Measurements from ENCODE around the gene SMG6.
"Not testable (repeated sequence)": the region's sequence is repeated elsewhere in the genome, so short reads cannot be mapped to it uniquely, and the experiment has no call there.

DNA sequence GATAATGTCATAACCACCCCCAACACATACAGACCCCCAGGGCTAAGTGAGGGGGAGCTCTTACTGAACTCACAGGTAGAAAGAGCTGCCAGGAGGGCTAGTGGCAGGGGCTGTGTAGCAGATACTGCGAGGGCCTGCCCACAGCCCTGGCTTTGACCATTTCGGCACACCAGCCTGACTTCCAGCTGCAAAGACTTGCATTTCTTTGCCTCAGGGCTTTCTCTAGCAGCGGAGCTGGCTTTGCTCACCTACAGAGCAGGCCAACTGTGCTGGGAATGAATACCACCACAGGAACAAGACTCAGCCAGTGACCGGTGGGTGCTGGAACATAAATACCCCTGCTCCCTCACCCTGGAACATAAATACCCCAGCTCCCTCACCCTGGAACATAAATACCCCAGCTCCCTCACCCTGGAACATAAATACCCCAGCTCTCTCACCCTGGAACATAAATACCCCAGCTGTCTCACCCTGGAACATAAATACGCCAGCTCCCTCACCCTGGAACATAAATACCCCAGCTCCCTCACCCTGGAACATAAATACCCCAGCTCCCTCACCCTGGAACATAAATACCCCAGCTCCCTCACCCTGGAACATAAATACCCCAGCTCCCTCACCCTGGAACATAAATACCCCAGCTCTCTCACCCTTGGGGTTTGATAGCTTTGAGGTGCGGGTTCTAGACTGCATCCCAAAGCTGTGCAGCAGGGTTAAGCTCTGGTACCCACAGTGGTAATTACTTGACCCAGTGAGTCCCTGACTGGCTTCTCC, 290.2 kb downstream of the SMG6 start:
- TF ChIP-seq YY1 (IDR thresholded peaks at IDR 0.05; ENCODE audit: low read depth, low read length); GABPA (IDR thresholded peaks at IDR 0.05; ENCODE audit: borderline replicate concordance, insufficient read depth, low read length); POLR2AphosphoS5 (IDR thresholded peaks at IDR 0.05; ENCODE audit: low read depth, low read length); RAD21 (IDR thresholded peaks at IDR 0.05 in 1 of 2, conservative IDR thresholded peaks at IDR 0.05 in 1 of 2; ENCODE audit: low read depth in 2 of 2, low read length in 2 of 2); FOSL1 (IDR thresholded peaks at IDR 0.05; ENCODE audit: insufficient read depth, low read depth, low read length); ZNF274 (IDR thresholded peaks at IDR 0.05; ENCODE audit: borderline replicate concordance, extremely low read depth, low read length); TBP (IDR thresholded peaks at IDR 0.05; ENCODE audit: low read depth, low read length); EP300 (IDR thresholded peaks at IDR 0.05; ENCODE audit: borderline replicate concordance in 1 of 2, low read depth in 2 of 2, low read length in 2 of 2); EZH2 (IDR thresholded peaks at IDR 0.05; ENCODE audit: low read depth, low read length, severe bottlenecking); KDM1A (IDR thresholded peaks at IDR 0.05; ENCODE audit: borderline replicate concordance, low read length); TAF1 (IDR thresholded peaks at IDR 0.05; ENCODE audit: low read depth, low read length): not testable (repeated sequence)
- TF ChIP-seq, protein P1, sequence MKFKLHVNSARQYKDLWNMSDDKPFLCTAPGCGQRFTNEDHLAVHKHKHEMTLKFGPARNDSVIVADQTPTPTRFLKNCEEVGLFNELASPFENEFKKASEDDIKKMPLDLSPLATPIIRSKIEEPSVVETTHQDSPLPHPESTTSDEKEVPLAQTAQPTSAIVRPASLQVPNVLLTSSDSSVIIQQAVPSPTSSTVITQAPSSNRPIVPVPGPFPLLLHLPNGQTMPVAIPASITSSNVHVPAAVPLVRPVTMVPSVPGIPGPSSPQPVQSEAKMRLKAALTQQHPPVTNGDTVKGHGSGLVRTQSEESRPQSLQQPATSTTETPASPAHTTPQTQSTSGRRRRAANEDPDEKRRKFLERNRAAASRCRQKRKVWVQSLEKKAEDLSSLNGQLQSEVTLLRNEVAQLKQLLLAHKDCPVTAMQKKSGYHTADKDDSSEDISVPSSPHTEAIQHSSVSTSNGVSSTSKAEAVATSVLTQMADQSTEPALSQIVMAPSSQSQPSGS (IDR thresholded peaks at IDR 0.05; ENCODE audit: low read length): not testable (repeated sequence)
- TF ChIP-seq, protein P2, sequence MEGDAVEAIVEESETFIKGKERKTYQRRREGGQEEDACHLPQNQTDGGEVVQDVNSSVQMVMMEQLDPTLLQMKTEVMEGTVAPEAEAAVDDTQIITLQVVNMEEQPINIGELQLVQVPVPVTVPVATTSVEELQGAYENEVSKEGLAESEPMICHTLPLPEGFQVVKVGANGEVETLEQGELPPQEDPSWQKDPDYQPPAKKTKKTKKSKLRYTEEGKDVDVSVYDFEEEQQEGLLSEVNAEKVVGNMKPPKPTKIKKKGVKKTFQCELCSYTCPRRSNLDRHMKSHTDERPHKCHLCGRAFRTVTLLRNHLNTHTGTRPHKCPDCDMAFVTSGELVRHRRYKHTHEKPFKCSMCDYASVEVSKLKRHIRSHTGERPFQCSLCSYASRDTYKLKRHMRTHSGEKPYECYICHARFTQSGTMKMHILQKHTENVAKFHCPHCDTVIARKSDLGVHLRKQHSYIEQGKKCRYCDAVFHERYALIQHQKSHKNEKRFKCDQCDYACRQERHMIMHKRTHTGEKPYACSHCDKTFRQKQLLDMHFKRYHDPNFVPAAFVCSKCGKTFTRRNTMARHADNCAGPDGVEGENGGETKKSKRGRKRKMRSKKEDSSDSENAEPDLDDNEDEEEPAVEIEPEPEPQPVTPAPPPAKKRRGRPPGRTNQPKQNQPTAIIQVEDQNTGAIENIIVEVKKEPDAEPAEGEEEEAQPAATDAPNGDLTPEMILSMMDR (IDR thresholded peaks at IDR 0.05; ENCODE audit: control extremely low read depth in 1 of 3, insufficient read depth in 1 of 3, low read depth in 1 of 3, low read length in 3 of 3): not testable (repeated sequence)
- TF ChIP-seq, protein P3, sequence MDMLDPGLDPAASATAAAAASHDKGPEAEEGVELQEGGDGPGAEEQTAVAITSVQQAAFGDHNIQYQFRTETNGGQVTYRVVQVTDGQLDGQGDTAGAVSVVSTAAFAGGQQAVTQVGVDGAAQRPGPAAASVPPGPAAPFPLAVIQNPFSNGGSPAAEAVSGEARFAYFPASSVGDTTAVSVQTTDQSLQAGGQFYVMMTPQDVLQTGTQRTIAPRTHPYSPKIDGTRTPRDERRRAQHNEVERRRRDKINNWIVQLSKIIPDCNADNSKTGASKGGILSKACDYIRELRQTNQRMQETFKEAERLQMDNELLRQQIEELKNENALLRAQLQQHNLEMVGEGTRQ (IDR thresholded peaks at IDR 0.05; ENCODE audit: low read length): not testable (repeated sequence)
